Activated naive CD4-positive, alpha-beta T cell treated with anti-CD3 and anti-CD28 coated beads, Interleukin-2, amount 10 ng/mL, durations not matched to agents 5 hours and 36 hours (primary cell): ENCODE data around the gene DNMBP. TPM values are rescaled to one million over a fixed set of nuclear protein-coding genes. Genes with fewer than 3 reads are reported as not detected.

ENCODE experiments used
- total RNA-seq, 2 experiments: library from RNA; stranded (reverse); gene quantifications; one replicate each; pipeline ENCODE4 v1.2.3, GENCODE V29; 2021

The DNMBP gene, protein sequence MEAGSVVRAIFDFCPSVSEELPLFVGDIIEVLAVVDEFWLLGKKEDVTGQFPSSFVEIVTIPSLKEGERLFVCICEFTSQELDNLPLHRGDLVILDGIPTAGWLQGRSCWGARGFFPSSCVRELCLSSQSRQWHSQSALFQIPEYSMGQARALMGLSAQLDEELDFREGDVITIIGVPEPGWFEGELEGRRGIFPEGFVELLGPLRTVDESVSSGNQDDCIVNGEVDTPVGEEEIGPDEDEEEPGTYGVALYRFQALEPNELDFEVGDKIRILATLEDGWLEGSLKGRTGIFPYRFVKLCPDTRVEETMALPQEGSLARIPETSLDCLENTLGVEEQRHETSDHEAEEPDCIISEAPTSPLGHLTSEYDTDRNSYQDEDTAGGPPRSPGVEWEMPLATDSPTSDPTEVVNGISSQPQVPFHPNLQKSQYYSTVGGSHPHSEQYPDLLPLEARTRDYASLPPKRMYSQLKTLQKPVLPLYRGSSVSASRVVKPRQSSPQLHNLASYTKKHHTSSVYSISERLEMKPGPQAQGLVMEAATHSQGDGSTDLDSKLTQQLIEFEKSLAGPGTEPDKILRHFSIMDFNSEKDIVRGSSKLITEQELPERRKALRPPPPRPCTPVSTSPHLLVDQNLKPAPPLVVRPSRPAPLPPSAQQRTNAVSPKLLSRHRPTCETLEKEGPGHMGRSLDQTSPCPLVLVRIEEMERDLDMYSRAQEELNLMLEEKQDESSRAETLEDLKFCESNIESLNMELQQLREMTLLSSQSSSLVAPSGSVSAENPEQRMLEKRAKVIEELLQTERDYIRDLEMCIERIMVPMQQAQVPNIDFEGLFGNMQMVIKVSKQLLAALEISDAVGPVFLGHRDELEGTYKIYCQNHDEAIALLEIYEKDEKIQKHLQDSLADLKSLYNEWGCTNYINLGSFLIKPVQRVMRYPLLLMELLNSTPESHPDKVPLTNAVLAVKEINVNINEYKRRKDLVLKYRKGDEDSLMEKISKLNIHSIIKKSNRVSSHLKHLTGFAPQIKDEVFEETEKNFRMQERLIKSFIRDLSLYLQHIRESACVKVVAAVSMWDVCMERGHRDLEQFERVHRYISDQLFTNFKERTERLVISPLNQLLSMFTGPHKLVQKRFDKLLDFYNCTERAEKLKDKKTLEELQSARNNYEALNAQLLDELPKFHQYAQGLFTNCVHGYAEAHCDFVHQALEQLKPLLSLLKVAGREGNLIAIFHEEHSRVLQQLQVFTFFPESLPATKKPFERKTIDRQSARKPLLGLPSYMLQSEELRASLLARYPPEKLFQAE (N-terminal part only)
- total RNA-seq, result 1 to 10 TPM; 3.5 to 3.6 TPM

DNA sequence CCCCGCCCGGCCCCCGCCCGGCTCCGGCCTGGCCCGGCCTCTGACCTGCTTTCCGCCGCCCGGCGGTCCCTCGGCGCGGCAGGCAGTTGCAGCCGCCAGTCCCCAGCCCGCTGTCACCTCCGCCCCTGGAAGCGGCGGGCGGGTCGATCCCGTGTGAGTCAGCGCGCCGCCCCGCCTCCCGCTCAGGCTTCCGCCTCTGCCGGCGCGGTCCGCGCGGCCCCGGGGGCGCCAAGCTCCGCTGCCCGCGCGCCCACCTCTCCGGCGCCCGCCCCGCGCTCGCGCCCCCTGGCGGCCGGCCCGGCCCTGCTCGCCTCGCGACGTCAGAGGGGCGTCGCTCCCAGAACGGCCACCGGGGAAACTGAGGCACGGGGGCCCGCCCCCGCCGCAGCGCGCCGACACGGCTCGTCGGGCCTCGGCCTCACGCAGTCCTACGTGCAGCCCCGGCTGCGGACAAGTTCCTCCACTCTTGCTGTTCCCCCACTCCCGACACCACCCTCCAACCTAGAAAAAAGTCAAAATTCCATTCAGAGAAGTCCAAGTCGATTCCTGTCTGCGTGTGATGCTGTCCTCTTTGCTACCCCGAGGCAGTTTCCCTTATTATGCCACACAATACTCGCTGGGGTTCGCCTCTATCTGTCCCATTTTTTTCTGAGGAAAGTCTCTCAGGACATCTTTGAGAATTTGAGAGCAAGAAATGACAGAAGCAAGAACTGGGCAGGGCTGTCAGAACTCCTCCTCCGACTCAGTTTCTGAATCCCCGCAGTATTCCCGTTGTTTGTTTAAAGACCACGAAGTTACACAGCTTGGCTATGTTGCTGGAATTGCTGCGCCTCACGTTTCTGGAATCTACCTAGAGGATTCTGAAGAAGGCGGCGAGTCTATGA lies at the start of gene DNMBP:
TSS of gene DNMBP (minus strand) at position 155 of the 884 bp plus-strand sequence. CDS start 37,823 bp downstream, outside the sequence.

Other genes starting within 250 kb of the DNMBP start
- gene ABCC2, start 227.3 kb downstream of the DNMBP start, total RNA-seq, result 1 to 10 TPM; 1.1 to 1.7 TPM
- gene CPN1, start 71.9 kb upstream of the DNMBP start, total RNA-seq, result not detected
- 10 to 100 TPM; 13.6 to 13.9 TPM for gene ERLIN1, start 176.1 kb upstream of the DNMBP start, total RNA-seq
- gene CHUK, start 219.6 kb upstream of the DNMBP start, total RNA-seq, result 10 to 100 TPM; 20.6 to 21.1 TPM